ENCODE data around the gene PABPN1. TPM values are rescaled to one million over a fixed set of nuclear protein-coding genes. Genes with fewer than 3 reads are reported as not detected.
"Not testable (repeated sequence)": the region's sequence is repeated elsewhere in the genome, so short reads cannot be mapped to it uniquely, and the experiment has no call there.

Gene PABPN1
- 129 and 147 TPM in 2 replicates for total RNA-seq (2014; rRNA removed; shearing (Covaris generic))
- polyA plus RNA-seq (2015; cell fraction: cytosol; rRNA removed) = 82.9 and 97.9 TPM in 2 replicates
- polyA plus RNA-seq (2015; cell fraction: nucleus; rRNA removed) = 276 and 282 TPM in 2 replicates

GRCh38 chr14:23320584-23321571 lies at the start of gene PABPN1:
TSS of gene PABPN1 (plus strand) at chr14:23321457. CDS start at chr14:23321470, 13 bp downstream.
- DNase-seq (ENCODE audit: low read depth) = peak; percentile 100

DNA sequence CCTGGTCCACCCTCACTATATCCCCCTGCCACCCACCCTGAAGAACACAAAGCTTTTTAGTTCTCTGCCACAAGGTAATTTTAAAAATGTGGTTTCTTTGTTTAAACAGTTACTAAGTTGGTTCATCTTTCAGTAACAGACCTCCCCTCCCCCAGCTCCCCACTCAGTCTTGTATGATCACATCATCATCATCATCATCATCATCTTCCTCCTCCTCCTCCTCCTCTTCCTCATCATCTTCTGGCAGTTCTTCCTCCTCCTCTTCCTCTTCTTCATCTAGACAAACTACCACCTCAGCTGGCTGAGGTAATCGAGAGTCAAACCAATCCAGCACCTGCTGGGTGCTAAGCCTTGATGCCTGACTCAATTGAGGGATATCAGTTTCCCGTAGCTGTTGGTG lies 45.8 kb upstream of the PABPN1 start:
- DNase-seq (ENCODE audit: low read depth) = no peak

- no peak for DNase-seq (ENCODE audit: low read depth)
Measured at GRCh38 chr14:23277189-23277588, 44.1 kb upstream of the PABPN1 start.

DNA sequence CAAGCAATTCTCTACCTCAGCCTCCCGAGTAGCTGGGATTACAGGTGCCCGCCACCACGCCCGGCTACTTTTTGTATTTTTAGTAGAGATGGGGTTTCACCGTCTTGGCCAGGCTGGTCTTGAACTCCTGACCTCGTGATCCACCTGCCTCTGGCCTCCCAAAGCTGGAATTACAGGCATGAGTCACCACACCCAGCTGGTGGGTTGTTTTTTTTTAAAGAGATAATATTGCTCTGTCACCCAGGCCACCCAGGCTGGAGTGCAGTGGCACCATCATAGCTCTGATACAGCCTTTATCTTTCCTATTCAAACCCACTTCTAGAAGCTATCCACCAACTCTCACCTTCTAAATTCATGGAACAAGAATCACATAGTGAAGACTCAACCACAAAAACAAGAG lies 43.3 kb upstream of the PABPN1 start:
- not testable (repeated sequence) for DNase-seq (ENCODE audit: low read depth)

- DNase-seq (ENCODE audit: low read depth) = no peak
Measured at GRCh38 chr14:23281247-23281646, 40.0 kb upstream of the PABPN1 start.

DNA sequence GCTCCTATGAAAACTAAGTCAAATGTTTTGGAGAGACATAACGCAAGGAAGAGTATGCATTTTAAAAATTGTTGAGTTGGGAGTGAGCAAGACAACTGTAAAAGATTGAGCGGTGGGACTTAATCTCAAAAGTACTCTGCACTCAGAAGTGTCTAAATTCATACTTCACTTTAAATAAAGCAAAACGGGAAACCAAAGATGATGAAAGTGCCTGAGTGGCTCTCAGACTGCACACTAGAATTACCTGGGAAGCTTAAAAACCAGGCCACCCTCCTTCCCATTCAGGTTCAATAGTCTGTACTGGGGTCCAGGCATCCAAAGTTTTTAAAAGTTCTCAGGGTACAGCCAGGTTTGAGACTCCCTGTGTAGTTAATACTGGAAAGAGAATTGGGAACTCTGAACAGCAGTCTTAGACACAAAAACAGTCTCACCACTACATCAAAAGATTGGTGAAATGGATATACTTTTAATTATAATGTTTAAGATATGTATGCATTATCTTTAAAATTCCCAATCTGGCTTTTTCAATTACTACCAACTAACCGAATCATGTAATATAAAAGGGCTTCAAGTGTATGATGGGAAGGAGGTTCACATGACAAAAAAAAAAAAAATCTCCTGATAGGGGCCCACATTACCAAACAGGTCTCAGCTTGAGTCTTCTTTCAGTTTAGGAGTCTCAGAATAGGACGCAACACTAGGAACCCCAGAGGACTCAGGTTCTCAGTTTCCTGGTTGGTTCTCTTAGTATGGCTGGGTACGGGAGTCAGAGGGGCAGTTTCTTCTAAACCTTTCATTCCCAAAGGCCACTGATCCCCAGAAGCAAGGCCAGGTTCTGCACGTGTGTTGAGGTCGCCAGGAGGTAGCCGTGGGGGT lies 36.4 kb upstream of the PABPN1 start:
- no peak for DNase-seq (ENCODE audit: low read depth)

DNA sequence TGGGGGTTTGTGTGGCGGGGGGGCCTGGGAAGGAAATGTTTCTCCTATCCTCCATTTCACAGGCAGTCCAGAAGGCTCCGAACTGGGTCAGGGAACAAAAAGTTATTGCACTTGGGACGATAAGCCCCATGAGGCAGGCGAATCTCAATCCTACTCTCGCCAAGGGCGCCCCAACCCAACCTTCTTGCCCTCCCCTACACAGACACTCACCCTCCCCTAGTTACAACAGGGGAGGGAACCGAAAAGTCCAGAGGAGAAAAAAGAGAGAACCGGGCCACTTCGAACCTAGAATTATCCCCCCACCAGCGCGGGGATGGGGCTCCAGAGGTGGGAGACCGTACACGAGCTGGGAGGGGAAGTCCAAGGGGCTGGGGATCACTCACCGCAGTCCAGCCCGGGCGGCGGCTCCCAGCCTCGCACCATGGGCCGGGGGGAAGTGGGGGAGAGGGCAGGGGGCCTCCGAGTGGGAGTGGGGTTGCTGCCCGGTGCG lies 35.7 kb upstream of the PABPN1 start:
- no peak for DNase-seq (ENCODE audit: low read depth)

DNA sequence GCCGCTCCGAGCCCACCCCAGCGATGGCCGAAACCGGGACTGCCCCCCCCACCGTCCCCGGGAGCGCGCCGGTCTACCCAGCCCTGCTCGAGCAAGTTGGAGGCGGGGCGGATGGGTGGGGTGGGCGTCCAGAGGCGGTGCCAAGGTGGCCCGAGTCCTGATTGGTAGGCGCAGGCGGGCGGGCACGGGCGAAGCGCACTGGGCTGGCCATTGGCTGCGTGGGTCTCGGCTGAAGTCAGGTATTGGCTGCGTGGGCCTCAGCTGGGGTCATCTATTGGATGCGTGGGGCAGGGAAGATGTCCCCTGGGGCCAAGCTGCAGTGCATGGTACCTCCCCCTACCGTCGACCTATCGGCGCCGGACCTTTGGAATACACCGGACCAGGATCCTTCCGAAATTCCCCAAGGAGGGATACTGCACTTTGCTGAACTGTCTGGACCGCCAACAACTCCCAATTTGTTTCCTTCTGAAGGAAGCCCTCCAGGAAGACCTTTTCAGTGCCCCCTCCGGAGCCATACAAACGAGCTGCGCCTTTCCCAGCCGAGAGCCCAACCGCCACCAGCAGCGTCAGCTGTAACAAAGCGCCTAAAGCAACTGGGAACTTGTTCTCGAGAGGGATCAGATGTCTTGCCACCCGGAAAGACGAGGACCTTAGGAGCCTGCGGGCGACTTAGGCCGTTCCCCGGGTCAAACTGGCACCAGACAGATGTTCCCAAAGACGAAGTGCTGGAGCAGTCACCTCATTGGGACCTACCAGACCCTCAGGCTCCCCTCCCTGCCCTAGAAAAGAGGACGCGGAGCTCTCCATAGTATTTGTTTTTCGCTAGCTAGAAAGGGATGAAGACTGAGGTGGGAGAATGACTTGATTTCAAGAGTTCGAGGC lies 35.0 kb upstream of the PABPN1 start, which contains the start of gene HOMEZ:
Gene HOMEZ (minus strand): TSS at position 113 of the 882 bp plus-strand sequence. CDS start 180 bp downstream, outside the sequence.
- peak; percentile 98 for DNase-seq (ENCODE audit: low read depth)

GRCh38 chr14:23286902-23287479 lies 34.3 kb upstream of the PABPN1 start:
- no peak for DNase-seq (ENCODE audit: low read depth)

- peak; percentile 39 for DNase-seq (ENCODE audit: low read depth)
Measured at GRCh38 chr14:23294734-23295561, 26.3 kb upstream of the PABPN1 start.

DNA sequence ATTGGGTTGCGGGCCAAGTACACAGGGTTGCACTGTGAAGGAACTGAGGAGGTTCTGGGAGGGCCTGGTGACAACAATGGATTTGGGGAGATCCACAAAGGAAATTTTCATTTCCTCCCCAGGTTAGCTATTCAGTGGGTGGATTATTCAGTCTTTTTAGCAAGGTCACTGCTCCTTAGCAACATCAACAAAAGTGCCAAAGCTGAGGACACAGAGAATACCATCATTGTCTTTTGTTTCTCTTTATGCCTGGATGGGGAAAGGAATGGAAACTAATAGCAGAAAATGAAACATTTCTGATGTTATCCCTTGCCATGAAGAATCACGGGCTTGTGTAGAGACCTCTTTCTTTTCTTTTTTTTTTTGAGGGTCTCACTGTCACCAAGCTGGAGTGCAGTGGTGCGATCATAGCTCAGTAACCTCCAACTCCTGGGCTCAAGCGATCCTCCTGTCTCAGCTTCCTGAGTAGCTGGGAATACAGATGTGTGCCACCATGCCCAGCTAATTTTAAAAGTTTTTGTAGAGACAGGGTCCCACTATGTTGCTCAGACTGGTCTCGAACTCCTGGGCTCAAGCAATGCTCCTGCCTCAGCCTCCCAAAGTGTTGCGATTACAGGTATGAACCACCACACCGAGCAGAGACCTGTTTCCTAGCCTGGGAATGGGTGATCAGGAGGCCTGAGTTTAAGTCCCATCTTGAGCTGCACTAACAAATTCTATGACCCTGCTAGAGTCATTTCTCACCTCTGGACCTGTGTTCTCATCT lies 25.1 kb upstream of the PABPN1 start:
- no peak for DNase-seq (ENCODE audit: low read depth)

GRCh38 chr14:23297096-23297495 lies 24.2 kb upstream of the PABPN1 start:
- no peak for DNase-seq (ENCODE audit: low read depth)

DNA sequence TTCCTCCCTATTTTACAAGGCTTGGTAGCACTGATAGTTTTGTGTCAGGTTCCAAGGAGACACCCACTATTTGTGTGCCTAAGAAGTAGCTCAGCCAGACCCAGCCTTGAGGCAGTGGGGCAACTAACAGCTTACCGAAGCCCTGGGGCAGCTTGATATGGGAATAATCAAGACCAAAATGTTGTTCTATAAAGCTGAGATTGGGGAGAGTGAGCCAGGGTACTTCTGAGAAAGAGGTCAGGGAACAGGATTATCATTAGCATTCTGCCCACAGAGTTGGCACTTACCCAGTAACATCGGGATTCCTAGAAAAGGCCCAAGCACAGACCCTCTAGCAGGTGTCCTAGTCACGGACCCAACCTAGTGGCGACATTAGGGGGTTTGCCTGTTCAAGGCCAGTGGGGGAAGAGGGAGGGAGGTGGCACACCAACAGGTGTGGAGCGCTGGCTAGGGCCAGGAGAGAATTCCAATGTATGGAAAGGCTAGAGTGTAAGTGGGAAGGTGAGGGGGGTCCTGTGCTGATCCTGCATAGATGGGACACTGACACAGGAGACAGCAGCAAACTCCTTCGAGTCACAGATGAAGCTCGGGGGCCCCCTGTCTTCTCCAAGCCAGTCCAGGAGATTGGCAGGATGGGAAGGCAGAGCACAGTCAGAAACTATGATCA lies 23.5 kb upstream of the PABPN1 start:
- no peak for DNase-seq (ENCODE audit: low read depth)

DNA sequence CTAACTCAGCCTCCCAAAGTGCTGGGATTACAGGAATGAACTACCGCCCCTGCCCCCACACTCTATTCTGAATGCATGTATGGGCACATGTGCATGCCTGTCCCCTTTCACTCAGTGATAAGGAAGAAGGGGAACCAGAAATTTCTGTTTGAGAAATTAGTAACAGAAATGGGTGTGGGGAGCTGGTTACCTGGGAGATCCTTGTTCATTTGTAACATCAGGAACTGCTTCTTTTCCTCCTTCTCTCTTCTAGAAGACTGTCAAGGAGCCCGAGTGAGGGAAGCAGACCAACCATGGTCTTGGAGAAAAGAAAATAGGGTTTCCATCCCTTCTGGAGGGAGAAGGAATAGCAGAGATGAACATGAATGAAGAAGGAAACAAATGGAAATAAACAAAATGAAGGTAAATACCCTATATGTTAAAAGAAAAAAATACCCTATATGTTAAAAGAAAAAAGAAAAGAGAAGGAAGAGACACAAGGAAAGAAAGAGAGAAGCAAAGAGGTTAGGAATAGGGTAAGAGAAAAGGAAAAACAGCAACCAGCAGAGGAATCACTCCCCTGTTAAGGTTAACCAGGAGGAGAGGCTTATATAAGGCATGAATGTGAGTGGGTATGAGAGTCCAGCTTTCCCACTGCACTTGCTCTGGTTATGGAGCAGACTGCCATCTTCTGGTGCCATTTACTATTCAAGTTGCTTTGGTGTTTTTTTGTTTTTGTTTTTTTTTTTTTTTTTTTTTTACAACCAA lies 21.9 kb upstream of the PABPN1 start:
- DNase-seq (ENCODE audit: low read depth) = peak; percentile 31

DNA sequence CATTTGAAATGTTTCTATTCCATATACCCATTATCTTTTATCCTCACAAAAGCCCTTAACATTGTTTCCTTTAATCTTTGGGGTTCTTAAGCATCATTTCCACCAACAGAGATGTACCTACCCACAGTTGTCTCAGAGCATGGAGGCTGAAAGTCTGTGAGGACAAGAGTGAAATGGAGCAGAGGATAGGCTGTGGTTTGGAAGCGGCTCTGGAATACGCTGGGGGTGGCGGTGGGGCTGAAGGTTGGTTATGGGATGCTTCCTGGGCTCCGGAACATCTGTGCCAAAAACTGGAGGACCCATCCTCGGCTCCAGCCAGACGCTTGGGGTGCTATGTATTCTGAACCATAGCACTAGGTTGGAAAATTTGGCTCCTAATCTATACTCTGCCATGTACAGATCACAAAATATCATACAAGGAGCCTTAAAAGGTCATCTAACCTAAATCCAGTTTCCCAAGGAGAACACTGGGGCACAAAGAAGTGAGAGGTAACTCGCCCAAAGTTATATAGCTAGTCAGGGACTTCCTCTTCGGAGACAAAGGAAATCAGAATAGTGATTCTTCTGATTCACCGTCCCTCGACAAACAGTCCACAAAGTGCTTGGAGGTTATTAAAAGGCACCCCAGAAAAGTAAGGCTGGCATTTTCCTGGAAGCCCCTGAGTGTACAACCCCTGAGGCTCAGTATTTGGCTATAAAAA lies 21.1 kb upstream of the PABPN1 start:
- no peak for DNase-seq (ENCODE audit: low read depth)

- DNase-seq (ENCODE audit: low read depth) = peak; percentile 12
Measured at GRCh38 chr14:23300687-23301223, 20.5 kb upstream of the PABPN1 start.
